ENCODE results near the gene BBOX1. TPM values are rescaled to one million over a fixed set of nuclear protein-coding genes. Genes with fewer than 3 reads are reported as not detected.

BBOX1 gene
- total and polyA plus RNA-seq, 2 of the 4 experiments (the other 2 are of a cell fraction), result not detected

DNA sequence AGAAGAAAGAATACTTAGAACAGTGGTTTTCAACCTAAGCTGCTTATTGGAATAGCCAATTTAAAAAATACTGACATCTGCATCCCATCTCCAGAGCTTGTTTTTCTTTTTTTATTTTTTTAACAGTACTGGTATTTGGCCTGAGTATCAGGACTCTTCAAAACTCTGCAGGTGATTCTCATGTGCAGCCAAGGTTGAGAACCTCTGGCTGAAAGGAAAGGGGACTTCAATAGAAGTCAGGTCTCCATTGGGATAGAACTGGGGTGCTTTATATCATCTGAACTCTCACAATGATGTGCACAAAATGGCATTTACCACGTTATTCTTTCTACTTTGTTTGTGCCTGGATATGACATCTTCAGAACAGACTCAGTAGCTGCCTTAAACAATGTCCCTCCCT is 55.3 kb downstream of the BBOX1 start:
- Histone ChIP-seq H2AK9ac (replicated peaks; ENCODE audit: low read depth, low read length, poor library complexity) (no peak overlapping the region), H3K56ac (ENCODE audit: extremely low read depth, insufficient read depth, low read length) (no peak overlapping the region), H3K36me3 (ENCODE audit: control insufficient read depth, insufficient read depth, low read length) (no peaks in the 10 kb centered on the region), H3K4me1 (ENCODE audit: control insufficient read depth, insufficient read depth, low read length) (no peaks in the 10 kb centered on the region), H3K18ac (ENCODE audit: low read depth, low read length) (no peak overlapping the region), H3K9ac (ENCODE audit: low read depth, low read length) (no peak overlapping the region), H4K8ac (ENCODE audit: low read depth in 2 of 2, low read length in 2 of 2) (no peak overlapping the region), H3K14ac (replicated peaks; ENCODE audit: low read depth, low read length) (no peak overlapping the region), H4K20me1 (ENCODE audit: insufficient read depth, low read length) (no peaks in the 10 kb centered on the region), H3K23ac (ENCODE audit: low read depth, low read length) (no peak overlapping the region), H3K79me1 (ENCODE audit: low read depth in 1 of 2, low read length in 2 of 2) (no peaks in the 10 kb centered on the region), H2AK5ac (ENCODE audit: low read depth, low read length) (no peak overlapping the region), H3K9me1 (ENCODE audit: insufficient read depth, low read length) (no peaks in the 10 kb centered on the region), H3K27ac (ENCODE audit: insufficient read depth, low read length) (no peak overlapping the region), H3K27me3 (ENCODE audit: control insufficient read depth, insufficient read depth, low read length) (no peaks in the 10 kb centered on the region), H4K5ac (ENCODE audit: low read depth, low read length) (no peak overlapping the region), H3K4me3 (ENCODE audit: insufficient read depth, low read depth, low read length) (no peak overlapping the region), H3K4ac (ENCODE audit: low read depth, low read length) (no peak overlapping the region), H3K9me3 (ENCODE audit: control insufficient read depth, insufficient read depth, low read length) (no peaks in the 10 kb centered on the region), H2BK15ac (ENCODE audit: low read depth, low read length) (no peak overlapping the region), H2AFZ (replicated peaks; ENCODE audit: low read length, poor library complexity) (no peak overlapping the region), H2BK120ac (ENCODE audit: low read depth, low read length) (no peak overlapping the region), H2BK5ac (ENCODE audit: low read depth, low read length, poor library complexity, severe bottlenecking) (no peak overlapping the region), H2BK20ac (ENCODE audit: low read depth, low read length) (no peak overlapping the region), H4K91ac (ENCODE audit: insufficient read depth, low read depth, low read length) (no peak overlapping the region), H3K4me2 (ENCODE audit: low read depth, low read length) (no peak overlapping the region)
- in situ Hi-C loops (cut with MboI; ENCODE audit: low sequenced_read_pairs) (no loop called here), intact Hi-C loops (cut with micrococcal nuclease) (no loop called here), dilution Hi-C loops (cut with HindIII; ENCODE audit: low sequenced_read_pairs, unreplicated experiment) (no loop called here)
- no CpG with 5 or more reads among the region's 1 CpG for whole genome bisulfite sequencing, 2 experiments (ENCODE audit: extremely low coverage in 2 of 2, insufficient read length in 1 of 2)
- no peak for ATAC-seq (ENCODE audit: low read depth)
- no peak for DNase-seq
- ChIA-PET CTCF (no interaction called here), POLR2A (ENCODE audit: unreplicated experiment) (no interaction called here)
- TF ChIP-seq NFE2L2 (IDR thresholded peaks at IDR 0.05; ENCODE audit: low read depth, low read length) (no peak), SMC3 (IDR thresholded peaks at IDR 0.05; ENCODE audit: low read depth, low read length) (no peak)
- BruUV-seq (replicated peaks), result no TSS peak

Measured in IMR-90 (cell line).